Anterior cingulate cortex (tissue), 58 donors: Measurements from ENCODE around the gene BRD9.
A peak's percentile ranks its signal among the peaks of the same experiment; 100 is the strongest.

ENCODE experiments used
- DNase-seq, 58 donors: peaks; one replicate each; lab custom pipeline; 2025; lab: John Stamatoyannopoulos, UW

BRD9 gene

GRCh38 chr5:905139-905642 is 12.6 kb upstream of the BRD9 start:
- no peak for DNase-seq

- DNase-seq, result no peak
Measured at GRCh38 chr5:903756-904096, 11.1 kb upstream of the BRD9 start.

DNA sequence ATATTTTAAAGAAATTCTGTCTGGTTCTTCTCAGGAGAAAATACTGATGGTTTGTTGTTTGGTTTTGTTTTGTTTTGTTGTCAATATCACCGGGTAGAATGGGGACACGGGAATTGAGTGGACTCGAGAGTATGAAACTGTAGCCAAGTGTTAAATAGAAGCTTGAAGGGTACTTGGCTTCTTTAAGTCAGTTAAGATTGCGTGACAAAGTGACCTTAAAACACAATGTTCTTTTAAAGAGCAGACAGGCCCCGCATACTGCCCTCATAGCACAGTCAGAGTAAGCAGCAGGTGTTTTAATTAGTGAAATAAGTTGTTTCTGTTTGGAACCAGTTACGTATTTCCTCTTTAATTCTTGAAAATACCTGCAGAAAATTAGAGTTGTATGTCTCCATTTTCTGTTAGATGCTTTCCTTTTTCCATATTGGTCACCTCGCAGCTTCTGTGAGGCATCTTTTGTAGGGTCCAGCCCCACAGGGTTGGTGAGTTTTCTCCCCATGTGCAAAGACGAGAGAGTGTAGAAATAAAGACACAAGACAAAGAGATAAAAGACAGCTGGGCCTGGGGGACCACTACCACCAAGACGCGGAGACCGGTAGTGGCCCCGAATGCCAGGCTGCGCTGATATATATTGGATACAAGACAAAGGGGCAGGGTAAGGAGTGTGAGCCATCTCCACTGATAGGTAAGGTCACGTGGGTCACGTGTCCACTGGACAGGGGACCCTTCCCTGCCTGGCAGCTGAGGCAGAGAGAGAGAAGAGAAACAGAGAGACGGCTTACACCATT is 9.7 kb upstream of the BRD9 start:
- no peak for DNase-seq

DNA sequence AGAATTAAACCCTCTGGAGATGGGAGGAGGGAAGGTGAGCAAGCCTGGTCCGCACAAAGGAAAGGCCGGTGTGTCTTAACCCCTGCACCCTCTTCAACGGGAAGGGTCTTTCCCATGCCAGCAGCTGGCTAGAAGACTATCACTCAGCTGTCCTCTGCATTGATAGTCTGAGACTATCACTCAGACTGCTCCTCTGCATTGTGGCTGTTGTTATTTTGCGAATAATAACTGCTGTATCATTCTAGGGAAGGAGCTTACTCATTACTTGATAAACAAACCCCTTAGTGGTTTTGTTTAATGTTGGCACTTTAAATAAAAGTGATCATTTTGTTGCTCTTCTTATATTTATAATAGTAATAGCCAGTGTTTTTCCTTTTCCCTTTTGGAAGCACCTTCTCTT is 8.2 kb upstream of the BRD9 start:
- no peak for DNase-seq

GRCh38 chr5:893711-894110 is 1.1 kb upstream of the BRD9 start:
- no peak for DNase-seq

DNA sequence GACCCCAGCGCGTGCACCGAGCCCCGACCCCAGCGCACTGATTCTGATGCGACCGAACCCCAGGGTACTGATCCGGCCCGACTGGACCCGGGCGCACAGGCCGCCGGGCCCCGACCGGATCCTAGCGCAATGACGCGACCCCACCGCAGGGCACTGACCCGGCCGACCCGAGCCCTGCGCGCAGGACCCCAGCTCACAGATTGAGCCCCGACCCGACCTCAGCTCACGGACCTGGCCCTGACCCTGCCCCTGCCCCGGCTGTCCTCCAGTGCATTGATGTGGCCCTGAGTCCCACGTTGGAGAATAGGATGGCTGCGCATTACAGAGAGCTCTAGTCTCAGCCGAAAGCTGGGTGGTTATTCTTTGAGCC is 521 bp upstream of the BRD9 start:
- DNase-seq, result no peak

- DNase-seq, result peak in 1 of 58 donors; percentile 46
Measured at GRCh38 chr5:891837-892393, 686 bp downstream of the BRD9 start.

- no peak for DNase-seq
Measured at GRCh38 chr5:891117-891836, 1.3 kb downstream of the BRD9 start.

- no peak for DNase-seq
Measured at GRCh38 chr5:889075-889710, 3.4 kb downstream of the BRD9 start.

DNA sequence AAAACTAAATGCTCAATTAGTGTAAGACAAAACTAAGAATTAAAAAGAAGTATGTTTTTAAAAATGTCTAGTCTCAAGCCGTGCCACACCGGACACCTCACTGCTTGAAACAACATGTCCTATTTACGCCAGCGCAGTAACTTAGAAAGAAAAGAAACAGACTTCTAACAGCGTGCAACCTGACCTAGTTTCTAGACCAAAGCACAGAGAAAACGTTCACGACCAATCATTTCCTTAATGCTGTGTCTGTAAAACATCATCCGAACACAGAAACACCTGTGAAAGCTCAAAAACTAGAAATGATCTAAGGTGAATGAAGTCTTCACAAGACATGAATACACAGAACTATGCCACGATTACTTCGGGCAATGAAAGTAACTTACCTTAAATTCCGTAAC is 4.0 kb downstream of the BRD9 start:
- no peak for DNase-seq

DNA sequence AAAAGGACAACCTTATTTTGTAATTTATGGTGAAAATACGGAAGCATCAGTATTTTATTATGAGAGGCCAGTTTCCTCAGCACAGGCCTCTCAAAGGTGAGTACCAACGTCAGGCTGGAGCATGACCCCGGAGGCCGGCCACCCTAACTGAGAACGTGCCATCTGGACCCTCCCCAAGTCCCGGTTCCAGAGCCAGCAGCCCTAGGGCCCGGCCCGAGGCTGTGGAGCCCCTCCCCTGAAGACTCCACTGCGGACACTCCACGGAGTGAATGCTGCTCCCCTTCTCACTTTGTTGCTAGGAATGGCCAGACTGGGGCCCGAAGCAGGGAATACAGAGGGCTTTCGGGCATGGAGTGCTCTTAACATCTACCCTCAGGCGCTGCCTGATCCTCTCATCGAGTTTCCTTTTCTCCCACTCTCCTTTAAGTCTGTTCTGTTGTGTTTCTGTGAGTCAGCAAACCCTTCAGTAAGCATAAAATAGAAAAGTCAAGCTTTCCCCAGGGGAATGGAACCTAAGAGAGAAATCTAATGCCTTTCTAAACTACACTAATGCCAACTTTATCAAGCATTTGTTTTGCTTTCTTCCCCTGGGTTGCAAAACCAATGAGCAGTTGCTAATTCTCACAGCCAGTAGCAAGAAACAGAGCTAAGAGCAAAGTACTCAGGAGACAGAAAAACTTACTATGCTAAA is 4.5 kb downstream of the BRD9 start:
- no peak for DNase-seq

GRCh38 chr5:886716-887325 is 5.8 kb downstream of the BRD9 start:
- no peak for DNase-seq

- no peak for DNase-seq
Measured at GRCh38 chr5:886036-886435, 6.6 kb downstream of the BRD9 start.

GRCh38 chr5:885529-885928 is 7.1 kb downstream of the BRD9 start:
- DNase-seq, result peak in 25 of 58 donors; percentile 3 to 70 (median 23)

- DNase-seq, result no peak
Measured at GRCh38 chr5:885127-885442, 7.5 kb downstream of the BRD9 start.

DNA sequence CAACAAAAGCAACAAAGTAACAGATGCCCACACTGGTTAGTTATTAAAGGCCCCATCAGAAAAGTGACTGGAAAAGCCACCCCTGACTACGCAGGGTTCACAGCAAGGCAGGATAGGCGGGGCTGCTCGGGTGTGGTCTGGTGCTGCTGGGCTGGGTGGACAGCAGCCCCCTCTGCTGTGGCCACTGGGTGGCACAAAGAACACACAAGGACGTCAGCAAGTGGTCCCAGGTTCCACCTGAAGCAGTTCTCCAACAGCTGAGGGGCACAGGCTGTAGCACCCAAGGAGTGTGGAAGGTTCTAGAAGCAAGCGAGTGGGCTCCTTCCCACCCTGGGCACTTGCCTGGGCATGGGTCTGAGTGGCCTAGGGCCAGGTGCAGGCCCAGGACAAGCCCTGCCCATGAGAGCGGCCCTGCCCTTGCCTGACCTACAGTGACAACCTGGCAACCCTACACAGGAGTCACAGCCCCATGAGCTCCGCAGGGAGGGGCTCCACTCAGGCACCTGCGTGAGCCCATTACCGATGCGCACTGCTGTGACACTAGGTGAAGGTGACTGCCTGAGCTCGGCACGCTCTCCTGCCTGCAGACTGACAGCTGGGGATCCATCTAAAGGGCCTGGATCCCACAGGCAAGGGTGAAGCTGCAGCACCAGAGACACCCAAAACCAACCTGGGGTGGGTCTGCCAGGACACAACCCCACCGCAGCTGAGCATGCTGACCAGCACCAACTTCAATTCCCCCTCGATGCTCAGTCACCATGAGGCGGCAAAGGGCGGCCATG is 8.1 kb downstream of the BRD9 start:
- no peak for DNase-seq

GRCh38 chr5:883475-884181 is 9.0 kb downstream of the BRD9 start:
- DNase-seq, result peak in 11 of 58 donors; percentile 4 to 53 (median 24)

DNA sequence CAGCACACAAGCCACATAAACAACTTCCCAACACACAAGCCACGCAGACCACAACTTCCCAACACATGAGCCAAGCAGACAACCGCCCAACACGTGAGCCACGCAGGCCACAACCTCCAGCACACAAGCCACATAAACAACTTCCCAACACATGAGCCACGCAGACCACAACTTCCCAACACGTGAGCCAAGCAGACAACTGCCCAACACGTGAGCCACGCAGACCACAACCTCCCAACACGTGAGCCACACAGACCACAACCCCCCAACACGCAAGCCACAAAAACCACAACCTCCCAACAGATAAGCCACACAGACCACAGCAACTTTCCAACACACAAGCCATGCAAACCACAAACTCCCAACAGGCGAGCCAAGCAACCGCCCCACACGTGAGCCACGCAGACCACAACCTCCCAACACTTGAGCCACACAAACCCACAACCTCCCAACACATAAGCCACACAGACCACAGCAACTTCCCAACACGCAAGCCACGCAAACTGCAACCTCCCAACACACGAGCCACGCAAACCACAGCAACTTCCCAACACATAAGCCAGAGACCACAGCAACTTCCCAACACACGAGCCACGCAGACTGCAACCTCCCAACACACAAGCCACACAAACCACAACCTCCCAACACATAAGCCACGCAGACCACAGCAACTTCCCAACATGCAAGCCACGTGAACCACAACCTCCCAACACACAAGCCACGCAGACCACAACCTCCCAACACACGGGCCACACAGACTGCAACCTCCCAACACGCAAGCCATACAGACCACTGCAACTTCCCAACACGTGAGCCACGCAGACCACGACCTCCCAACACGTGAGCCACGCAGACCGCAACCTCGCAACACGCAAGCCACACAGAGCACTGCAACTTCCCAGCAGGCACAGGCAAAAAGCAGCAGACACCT is 10.1 kb downstream of the BRD9 start:
- no peak for DNase-seq
